PC-3 (cell line): ENCODE measurements around the gene FHAD1. TPM values are rescaled to one million over a fixed set of nuclear protein-coding genes. Genes with fewer than 3 reads are reported as not detected.

Experiments used
- ATAC-seq: fragments of 200-7000 bp; cut with Tn5 transposase; 2 replicates; pipeline ENCODE4 v1.9.1; 2020; ENCODE audit warnings: mild to moderate bottlenecking, moderate library complexity
- BruUV-seq: library from RNA; stranded (reverse); fragments of 400-500 nt; replicated peaks from 2 replicates; lab custom pipeline; 2021; lab: Mats Ljungman, UMichigan
- CTCF ChIA-PET: fragments of 300-600 bp; sonication (Branson Sonifier 250); formaldehyde crosslinking; loops from one replicate; lab custom pipeline; 2022; ENCODE audit warnings: antibody characterized with exemption; lab: Charles Lee
- POLR2A ChIA-PET: fragments of 300-600 bp; sonication (Branson Sonifier 250); formaldehyde crosslinking; loops from one replicate; lab custom pipeline; 2022; ENCODE audit warnings: antibody characterized with exemption; ENCODE audit not compliant: unreplicated experiment; lab: Charles Lee
- DNase-seq: peaks from one replicate; pipeline ENCODE4 v3.0.0-alpha.2; 2015
- H2AFZ ChIP-seq: fragments of 300-600 bp; sonication (generic); 2 replicates; pipeline ENCODE4 v1.6.0; 2016; ENCODE audit warnings: antibody characterized with exemption, low read length
- H3F3A ChIP-seq: fragments of 300-600 bp; sonication (generic); one replicate; pipeline ENCODE4 v1.6.0; 2017; ENCODE audit warnings: antibody characterized with exemption, low read length, control low read depth, mild to moderate bottlenecking; ENCODE audit not compliant: unreplicated experiment
- H3K27ac ChIP-seq: fragments of 300-600 bp; sonication (generic); 2 replicates; pipeline ENCODE4 v1.5.1; 2016; ENCODE audit warnings: mild to moderate bottlenecking, low read length
- H3K27me3 ChIP-seq: fragments of 300-600 bp; sonication (generic); 2 replicates; pipeline ENCODE4 v1.6.1; 2016; ENCODE audit warnings: low read length, mixed read lengths
- H3K36me3 ChIP-seq: fragments of 300-600 bp; sonication (generic); 2 replicates; pipeline ENCODE4 v1.6.1; 2016; ENCODE audit warnings: low read depth, mixed run types, low read length, mixed read lengths
- H3K4me1 ChIP-seq: fragments of 300-600 bp; sonication (generic); 2 replicates; pipeline ENCODE4 v1.5.1; 2016; ENCODE audit warnings: low read length; ENCODE audit not compliant: insufficient read depth
- H3K4me2 ChIP-seq: fragments of 300-600 bp; sonication (generic); 2 replicates; pipeline ENCODE4 v1.6.0; 2016; ENCODE audit warnings: low read length
- H3K4me3 ChIP-seq: fragments of 300-600 bp; sonication (generic); 2 replicates; pipeline ENCODE4 v1.5.1; 2016; ENCODE audit warnings: mild to moderate bottlenecking, low read length, mixed read lengths
- H3K79me2 ChIP-seq: fragments of 300-600 bp; sonication (generic); 2 replicates; pipeline ENCODE4 v1.6.1; 2017; ENCODE audit warnings: low read length, mixed read lengths
- H3K9ac ChIP-seq: fragments of 300-600 bp; sonication (generic); 2 replicates; pipeline ENCODE4 v1.6.0; 2016; ENCODE audit warnings: mild to moderate bottlenecking, low read length
- H3K9me2 ChIP-seq: fragments of 300-600 bp; sonication (generic); replicated peaks from 2 replicates; pipeline ENCODE4 v1.6.1; 2016; ENCODE audit warnings: mixed run types, low read length, mixed read lengths
- H3K9me3 ChIP-seq: fragments of 300-600 bp; sonication (generic); 2 replicates; pipeline ENCODE4 v1.6.1; 2016; ENCODE audit warnings: low read length, mixed read lengths
- H4K20me1 ChIP-seq: fragments of 300-600 bp; sonication (generic); 2 replicates; pipeline ENCODE4 v1.6.1; 2016; ENCODE audit warnings: low read length, mixed read lengths
- CTCF ChIP-seq: fragments of 300-600 bp; sonication (generic); conservative IDR thresholded peaks from 2 replicates; pipeline ENCODE4 v1.5.1; 2017; ENCODE audit warnings: antibody characterized with exemption, low read depth, mild to moderate bottlenecking, low read length
- EZH2 ChIP-seq: fragments of 300-600 bp; sonication (generic); IDR thresholded peaks from one replicate; pipeline ENCODE4 v1.6.1; 2017; ENCODE audit warnings: antibody characterized with exemption, mild to moderate bottlenecking, low read length; ENCODE audit not compliant: unreplicated experiment
- EZH2phosphoT487 ChIP-seq: fragments of 300-600 bp; sonication (generic); IDR thresholded peaks from 2 replicates; pipeline ENCODE4 v1.6.1; 2018; ENCODE audit warnings: mild to moderate bottlenecking, antibody characterized with exemption, low read length, borderline replicate concordance
- intact Hi-C: fragments of 100-400 bp; cut with micrococcal nuclease; formaldehyde crosslinking; loops from 2 replicates; pipeline ENCODE4 v1.9.0; 2023
- total RNA-seq: library from RNA; depleted of rRNA; stranded (reverse); fragments of >200 nt; gene quantifications from 2 replicates; pipeline ENCODE4 v1.2.3, GENCODE V29; 2014

FHAD1 gene
- total RNA-seq, 1 experiment from 2014 or later = 0.95 TPM

- BruUV-seq = no TSS peak
- Histone ChIP-seq H3K36me3 (no peaks in the 10 kb centered on the region), H3K4me3 (no peak overlapping the region), H3K9ac (no peak overlapping the region), H3K9me2 (no peaks in the 10 kb centered on the region), H3F3A (peaks cover 4% of the 10 kb centered on the region), H3K4me2 (no peak overlapping the region), H3K79me2 (no peaks in the 10 kb centered on the region; the same call in 1 of the 2 replicates), H2AFZ (no peak overlapping the region), H3K4me1 (peaks cover 35% of the 10 kb centered on the region), H3K27ac (no peak overlapping the region), H3K27me3 (no peaks in the 10 kb centered on the region), H3K9me3 (no peaks in the 10 kb centered on the region), H4K20me1 (no peaks in the 10 kb centered on the region)
- DNase-seq (no peak), ATAC-seq (no peak)
- ChIA-PET POLR2A (no interaction called here), CTCF (no interaction called here)
- intact Hi-C loops = no loop called here
- TF ChIP-seq EZH2phosphoT487 (no peak), CTCF (no peak), EZH2 (no peak)
Observed at GRCh38 chr1:15349133-15349532, 102.1 kb downstream of the FHAD1 start.

- no TSS peak for BruUV-seq
- CTCF ChIA-PET = no interaction called here
- Histone ChIP-seq H3K9ac (no peak overlapping the region), H3K4me1 (peaks cover 45% of the 10 kb centered on the region), H3K4me2 (no peak overlapping the region), H3K79me2 (no peaks in the 10 kb centered on the region; the same call in 1 of the 2 replicates), H3K9me2 (no peaks in the 10 kb centered on the region), H4K20me1 (no peaks in the 10 kb centered on the region), H2AFZ (no peak overlapping the region), H3F3A (peaks cover 4% of the 10 kb centered on the region), H3K36me3 (no peaks in the 10 kb centered on the region), H3K27ac (no peak overlapping the region), H3K9me3 (no peaks in the 10 kb centered on the region), H3K4me3 (no peak overlapping the region), H3K27me3 (no peaks in the 10 kb centered on the region)
- TF ChIP-seq EZH2 (no peak), EZH2phosphoT487 (no peak), CTCF (no peak)
- POLR2A ChIA-PET = no interaction called here
- intact Hi-C loops = no loop called here
- ATAC-seq = no peak
- no peak for DNase-seq
Observed at GRCh38 chr1:15350151-15350550, 103.1 kb downstream of the FHAD1 start.

GRCh38 chr1:15350551-15351200, 103.7 kb downstream of the FHAD1 start:
- BruUV-seq = no TSS peak
- H3K27ac ChIP-seq = no peak overlapping the region
- H3K4me2 ChIP-seq = no peak overlapping the region
- H3K9ac ChIP-seq = no peak overlapping the region
- ATAC-seq (no peak), DNase-seq (no peak)
- H4K20me1 ChIP-seq = no peaks in the 10 kb centered on the region
- peaks cover 50% of the 10 kb centered on the region for H3K4me1 ChIP-seq
- intact Hi-C loops = no loop called here
- no peaks in the 10 kb centered on the region for H3K27me3 ChIP-seq
- no peak overlapping the region for H3K4me3 ChIP-seq
- POLR2A ChIA-PET = no interaction called here
- no peak for TF ChIP-seq CTCF
- TF ChIP-seq EZH2phosphoT487 = no peak
- no peak for TF ChIP-seq EZH2
- no peaks in the 10 kb centered on the region for H3K9me2 ChIP-seq
- H3K79me2 ChIP-seq = no peaks in the 10 kb centered on the region; the same call in 1 of the 2 replicates
- CTCF ChIA-PET = no interaction called here
- no peaks in the 10 kb centered on the region for H3K36me3 ChIP-seq
- H3F3A ChIP-seq = peaks cover 4% of the 10 kb centered on the region
- no peak overlapping the region for H2AFZ ChIP-seq
- H3K9me3 ChIP-seq = no peaks in the 10 kb centered on the region
